HCT116 (cell line): ENCODE data around the gene ERC1. TPM values are rescaled to one million over a fixed set of nuclear protein-coding genes. Genes with fewer than 3 reads are reported as not detected.
A peak's percentile ranks its signal among the peaks of the same experiment; 100 is the strongest.

Experiments used
- ATAC-seq: fragments of 200-7000 bp; cut with Tn5 transposase; 2 replicates; pipeline ENCODE4 v1.9.1; 2020; ENCODE audit warnings: mild to moderate bottlenecking, moderate library complexity
- BruUV-seq: library from RNA; stranded (reverse); fragments of 400-500 nt; replicated peaks from 2 replicates; lab custom pipeline; 2021; lab: Mats Ljungman, UMichigan
- CTCF ChIA-PET: fragments of 300-600 bp; sonication (Branson Sonifier 250); formaldehyde crosslinking; loops from one replicate; lab custom pipeline; 2021; ENCODE audit warnings: antibody characterized with exemption; lab: Charles Lee
- POLR2A ChIA-PET: fragments of 300-600, 350-600 bp; sonication (Branson Sonifier 250); formaldehyde crosslinking; loops from one replicate; lab custom pipeline; 2021; ENCODE audit warnings: antibody characterized with exemption; lab: Charles Lee
- RAD21 ChIA-PET, 2 experiments: fragments of 300-600 bp; sonication (Branson Sonifier 250); formaldehyde crosslinking; loops; one replicate each; lab custom pipeline; 2023; ENCODE audit warnings: low total read pairs in 2 of 2; ENCODE audit not compliant: uncharacterized antibody in 2 of 2, unreplicated experiment in 2 of 2, low non-redundant PET in 1 of 2; lab: Charles Lee
- DNase-seq: peaks from one replicate; pipeline ENCODE4 v3.0.0-alpha.2; 2010; ENCODE audit warnings: low read depth, low spot score
- H2AFZ ChIP-seq: fragments of 200-600 bp; shearing (Covaris generic), sonication (generic); 2 replicates; pipeline ENCODE4 v1.6.1; 2017; ENCODE audit warnings: low read depth, mixed run types, mixed read lengths, antibody characterized with exemption, low read length; ENCODE audit not compliant: poor library complexity, severe bottlenecking
- H3K27ac ChIP-seq: 2 replicates; pipeline ENCODE4 v1.5.1; 2012; ENCODE audit warnings: low read depth, low read length
- H3K27me3 ChIP-seq: fragments of 200-600 bp; sonication (generic); 2 replicates; pipeline ENCODE4 v1.6.1; 2016; ENCODE audit warnings: mixed run types, low read length, mixed read lengths; ENCODE audit not compliant: insufficient read depth
- H3K36me3 ChIP-seq, 2 experiments: fragments of 200-500 bp in 1 of 2; fragments of 200-600 bp in 1 of 2; sonication (Bioruptor generic) in 1 of 2; sonication (generic) in 1 of 2; 2 replicates each; pipeline versions ENCODE4 v1.5.1 to v1.6.1; 2014 to 2016; ENCODE audit warnings: low read length in 2 of 2, inconsistent platforms in 1 of 2, mixed read lengths in 1 of 2, mixed run types in 1 of 2; ENCODE audit not compliant: insufficient read depth in 2 of 2, control insufficient read depth in 1 of 2
- H3K4me1 ChIP-seq, 2 experiments: fragments of 200-600 bp in 1 of 2; sonication (generic) in 1 of 2; 2 replicates each; pipeline versions ENCODE4 v1.5.1 to v1.6.1; 2012 to 2017; ENCODE audit warnings: low read length in 2 of 2, inconsistent platforms in 1 of 2, mild to moderate bottlenecking in 1 of 2, mixed read lengths in 1 of 2, mixed run types in 1 of 2, moderate library complexity in 1 of 2; ENCODE audit not compliant: insufficient read depth in 2 of 2, control insufficient read depth in 1 of 2
- H3K4me2 ChIP-seq: fragments of 200-600 bp; sonication (generic); 2 replicates; pipeline ENCODE4 v1.6.1; 2017; ENCODE audit warnings: mixed run types, low read length, mixed read lengths
- H3K4me3 ChIP-seq, 2 experiments: fragments of 200-600 bp in 1 of 2; sonication (generic) in 1 of 2; replicated peaks in 1 of 2; 2 replicates each; pipeline ENCODE4 v1.5.1; 2011 to 2016; ENCODE audit warnings: low read length in 2 of 2, control low read depth in 1 of 2, low read depth in 1 of 2, mild to moderate bottlenecking in 1 of 2, mixed read lengths in 1 of 2, mixed run types in 1 of 2
- H3K79me2 ChIP-seq: fragments of 200-600 bp; sonication (generic); 2 replicates; pipeline ENCODE4 v1.6.1; 2017; ENCODE audit warnings: mild to moderate bottlenecking, mixed run types, low read length, moderate library complexity, mixed read lengths; ENCODE audit not compliant: insufficient read depth
- H3K9ac ChIP-seq: fragments of 200-600 bp; sonication (generic); 2 replicates; pipeline ENCODE4 v1.6.1; 2016; ENCODE audit warnings: low read length, mixed read lengths
- H3K9me2 ChIP-seq: fragments of 200-600 bp; sonication (generic), shearing (Covaris generic); 2 replicates; pipeline ENCODE4 v1.6.1; 2017; ENCODE audit warnings: mixed run types, mild to moderate bottlenecking, moderate library complexity; ENCODE audit not compliant: insufficient read depth
- H3K9me3 ChIP-seq, 2 experiments: fragments of 200-500 bp in 1 of 2; fragments of 200-600 bp in 1 of 2; sonication (Bioruptor generic) in 1 of 2; sonication (generic) in 1 of 2; 2 replicates each; pipeline ENCODE4 v1.6.1; 2014 to 2017; ENCODE audit warnings: low read length in 2 of 2, mixed read lengths in 2 of 2, inconsistent platforms in 1 of 2, low read depth in 1 of 2, mild to moderate bottlenecking in 1 of 2, mixed run types in 1 of 2, moderate library complexity in 1 of 2; ENCODE audit not compliant: control insufficient read depth in 1 of 2, insufficient read depth in 1 of 2
- H4K20me1 ChIP-seq: fragments of 200-600 bp; sonication (generic), shearing (Covaris generic); 2 replicates; pipeline ENCODE4 v1.6.1; 2017; ENCODE audit warnings: mixed run types, mild to moderate bottlenecking, moderate library complexity; ENCODE audit not compliant: insufficient read depth
- SIN3A ChIP-seq: IDR thresholded peaks from 2 replicates; pipeline ENCODE4 v1.6.1; 2012; ENCODE audit warnings: low read depth
- TCF7L2 ChIP-seq: IDR thresholded peaks from 2 replicates; pipeline ENCODE4 v1.7.0; 2011; ENCODE audit warnings: borderline replicate concordance, inconsistent platforms; ENCODE audit not compliant: insufficient read depth, insufficient read length; ENCODE audit errors: extremely low read depth
- ZFX ChIP-seq: fragments of 450-650 bp; IDR thresholded peaks from 2 replicates; pipeline ENCODE4 v1.6.1; 2017
- ZNF274 ChIP-seq: fragments of 200-500 bp; sonication (Bioruptor generic); IDR thresholded peaks from 2 replicates; pipeline ENCODE4 v1.6.1; 2014; ENCODE audit warnings: mild to moderate bottlenecking, low read depth, low read length, inconsistent platforms
- intact Hi-C: fragments of 100-400 bp; cut with micrococcal nuclease; formaldehyde crosslinking; loops from 2 replicates; pipeline ENCODE4 v1.10.0; 2022
- total RNA-seq: library from RNA; stranded (reverse); gene quantifications from one replicate; pipeline ENCODE4 v1.2.1, GENCODE V29; 2021; ENCODE audit not compliant: unreplicated experiment
- TF ChIP-seq, protein P1 (sequence below): IDR thresholded peaks from 2 replicates; pipeline ENCODE4 v1.6.1; 2012; ENCODE audit warnings: low read depth
- TF ChIP-seq, protein P2 (sequence below): IDR thresholded peaks from 2 replicates; pipeline ENCODE4 v1.6.1; 2012
- TF ChIP-seq, protein P3 (sequence below): IDR thresholded peaks from 2 replicates; pipeline ENCODE4 v1.6.1; 2012

ERC1 gene
- total RNA-seq, 1 experiment from 2014 or later: 41.9 TPM

DNA sequence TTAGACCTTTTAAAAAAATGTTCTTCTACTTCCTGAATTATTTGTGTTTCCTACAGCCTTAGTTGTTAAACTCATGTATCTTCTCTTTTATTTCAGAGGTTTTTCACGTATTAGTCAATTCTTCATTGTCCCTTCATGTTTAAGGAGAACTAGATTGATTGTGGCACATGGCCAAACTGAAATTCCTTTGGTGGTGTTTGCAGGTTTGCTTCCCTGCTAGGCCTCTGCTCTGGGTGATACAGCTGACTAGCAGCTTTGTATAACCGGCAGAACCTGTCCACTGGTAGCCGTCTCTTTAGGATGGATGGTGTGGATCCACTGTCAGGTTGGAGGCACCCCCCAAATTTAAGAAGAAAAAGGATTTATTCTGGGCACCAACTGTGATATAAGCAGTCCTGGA, 341.3 kb downstream of the ERC1 start:
- Histone ChIP-seq H3K4me2 (no peak overlapping the region), H3K27ac (no peak overlapping the region), H3K4me3 (no peak overlapping the region), H2AFZ (no peak overlapping the region), H3K9me3 (no peaks in the 10 kb centered on the region), H3K27me3 (no peaks in the 10 kb centered on the region), H3K9ac (no peak overlapping the region), H3K36me3 (no peaks in the 10 kb centered on the region), H3K9me2 (no peaks in the 10 kb centered on the region), H3K4me1 (peaks cover 5 to 6% of the 10 kb centered on the region in 2 experiments; a peak in 2 of 4 replicates), H3K79me2 (no peaks in the 10 kb centered on the region), H4K20me1 (no peaks in the 10 kb centered on the region)
- intact Hi-C loops: no loop called here
- ATAC-seq (no peak), DNase-seq (peak; percentile 6)
- ChIA-PET POLR2A (no interaction called here), RAD21 (no interaction called here), CTCF (no interaction called here)
- no TSS peak for BruUV-seq
- TF ChIP-seq, protein P1, sequence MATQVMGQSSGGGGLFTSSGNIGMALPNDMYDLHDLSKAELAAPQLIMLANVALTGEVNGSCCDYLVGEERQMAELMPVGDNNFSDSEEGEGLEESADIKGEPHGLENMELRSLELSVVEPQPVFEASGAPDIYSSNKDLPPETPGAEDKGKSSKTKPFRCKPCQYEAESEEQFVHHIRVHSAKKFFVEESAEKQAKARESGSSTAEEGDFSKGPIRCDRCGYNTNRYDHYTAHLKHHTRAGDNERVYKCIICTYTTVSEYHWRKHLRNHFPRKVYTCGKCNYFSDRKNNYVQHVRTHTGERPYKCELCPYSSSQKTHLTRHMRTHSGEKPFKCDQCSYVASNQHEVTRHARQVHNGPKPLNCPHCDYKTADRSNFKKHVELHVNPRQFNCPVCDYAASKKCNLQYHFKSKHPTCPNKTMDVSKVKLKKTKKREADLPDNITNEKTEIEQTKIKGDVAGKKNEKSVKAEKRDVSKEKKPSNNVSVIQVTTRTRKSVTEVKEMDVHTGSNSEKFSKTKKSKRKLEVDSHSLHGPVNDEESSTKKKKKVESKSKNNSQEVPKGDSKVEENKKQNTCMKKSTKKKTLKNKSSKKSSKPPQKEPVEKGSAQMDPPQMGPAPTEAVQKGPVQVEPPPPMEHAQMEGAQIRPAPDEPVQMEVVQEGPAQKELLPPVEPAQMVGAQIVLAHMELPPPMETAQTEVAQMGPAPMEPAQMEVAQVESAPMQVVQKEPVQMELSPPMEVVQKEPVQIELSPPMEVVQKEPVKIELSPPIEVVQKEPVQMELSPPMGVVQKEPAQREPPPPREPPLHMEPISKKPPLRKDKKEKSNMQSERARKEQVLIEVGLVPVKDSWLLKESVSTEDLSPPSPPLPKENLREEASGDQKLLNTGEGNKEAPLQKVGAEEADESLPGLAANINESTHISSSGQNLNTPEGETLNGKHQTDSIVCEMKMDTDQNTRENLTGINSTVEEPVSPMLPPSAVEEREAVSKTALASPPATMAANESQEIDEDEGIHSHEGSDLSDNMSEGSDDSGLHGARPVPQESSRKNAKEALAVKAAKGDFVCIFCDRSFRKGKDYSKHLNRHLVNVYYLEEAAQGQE: no peak
- TF ChIP-seq TCF7L2: no peak
- no peak for TF ChIP-seq ZFX
- TF ChIP-seq, protein P2, sequence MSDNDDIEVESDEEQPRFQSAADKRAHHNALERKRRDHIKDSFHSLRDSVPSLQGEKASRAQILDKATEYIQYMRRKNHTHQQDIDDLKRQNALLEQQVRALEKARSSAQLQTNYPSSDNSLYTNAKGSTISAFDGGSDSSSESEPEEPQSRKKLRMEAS: no peak
- no peak for TF ChIP-seq ZNF274
- no peak for TF ChIP-seq SIN3A
- TF ChIP-seq, protein P3, sequence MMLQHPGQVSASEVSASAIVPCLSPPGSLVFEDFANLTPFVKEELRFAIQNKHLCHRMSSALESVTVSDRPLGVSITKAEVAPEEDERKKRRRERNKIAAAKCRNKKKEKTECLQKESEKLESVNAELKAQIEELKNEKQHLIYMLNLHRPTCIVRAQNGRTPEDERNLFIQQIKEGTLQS: no peak
